Amygdala (tissue), 56 donors: ENCODE measurements around the gene HFE.

Experiments used
- DNase-seq, 56 donors: peaks; one replicate each; lab custom pipeline; 2025; lab: John Stamatoyannopoulos, UW

Gene HFE

GRCh38 chr6:26128013-26128771 is 41.0 kb downstream of the HFE start:
- DNase-seq: no peak

- DNase-seq: no peak
Observed at GRCh38 chr6:26129656-26130055, 42.4 kb downstream of the HFE start.

GRCh38 chr6:26130581-26131249 is 43.5 kb downstream of the HFE start:
- DNase-seq: no peak

GRCh38 chr6:26131618-26132017 is 44.4 kb downstream of the HFE start:
- no peak for DNase-seq

GRCh38 chr6:26133730-26134129 is 46.5 kb downstream of the HFE start:
- no peak for DNase-seq

GRCh38 chr6:26136321-26136720 is 49.1 kb downstream of the HFE start:
- DNase-seq: no peak

GRCh38 chr6:26140254-26140966 is 53.2 kb downstream of the HFE start:
- DNase-seq: no peak

GRCh38 chr6:26140967-26141294 is 53.7 kb downstream of the HFE start:
- DNase-seq: peak in 1 of 56 donors; percentile 51

- peak in 54 of 56 donors; percentile 11 to 89 (median 68) for DNase-seq
Observed at GRCh38 chr6:26141378-26141904, 54.2 kb downstream of the HFE start.

GRCh38 chr6:26142026-26142425 is 54.8 kb downstream of the HFE start:
- no peak for DNase-seq
